WTC11 (cell line): ENCODE data around the gene MAP3K10. TPM values are rescaled to one million over a fixed set of nuclear protein-coding genes. Genes with fewer than 3 reads are reported as not detected.

Source experiments
- ATAC-seq: fragments of 200-7000 bp; cut with Tn5 transposase; 2 replicates; pipeline ENCODE4 v1.10.0; 2021; ENCODE audit warnings: mild to moderate bottlenecking, moderate library complexity
- CTCF ChIA-PET: fragments of 300-600 bp; sonication (Branson Sonifier 250); formaldehyde crosslinking; loops from one replicate; lab custom pipeline; 2021; ENCODE audit warnings: antibody characterized with exemption; lab: Charles Lee
- POLR2A ChIA-PET: fragments of 350-600 bp; sonication (Branson Sonifier 250); formaldehyde crosslinking; loops from one replicate; lab custom pipeline; 2021; ENCODE audit warnings: antibody characterized with exemption; lab: Charles Lee
- DNase-seq: peaks from one replicate; pipeline ENCODE4 v3.0.0; 2021; ENCODE audit warnings: low spot score
- H3K27ac Mint-ChIP-seq: 2 replicates; pipeline ENCODE4 v1.8.0; 2021; ENCODE audit warnings: mixed read lengths
- H3K27me3 Mint-ChIP-seq: 2 replicates; pipeline ENCODE4 v1.8.0; 2021; ENCODE audit warnings: low read depth, mild to moderate bottlenecking, moderate library complexity, mixed read lengths
- H3K36me3 Mint-ChIP-seq: 2 replicates; pipeline ENCODE4 v1.8.0; 2021; ENCODE audit warnings: mixed read lengths
- H3K4me1 Mint-ChIP-seq: 2 replicates; pipeline ENCODE4 v1.8.0; 2022; ENCODE audit warnings: mixed read lengths
- H3K4me3 Mint-ChIP-seq: 2 replicates; pipeline ENCODE4 v1.8.0; 2021; ENCODE audit warnings: mild to moderate bottlenecking, moderate library complexity, mixed read lengths
- H3K9me3 Mint-ChIP-seq: 2 replicates; pipeline ENCODE4 v1.8.0; 2021; ENCODE audit warnings: mixed read lengths
- AFF4 ChIP-seq: sonication (generic); formaldehyde crosslinking; IDR thresholded peaks from 2 replicates; pipeline ENCODE4 v1.8.1; 2023; ENCODE audit warnings: mild to moderate bottlenecking, missing genetic modification reagents, borderline replicate concordance
- ATF6 ChIP-seq: sonication (generic); formaldehyde crosslinking; IDR thresholded peaks from 2 replicates; pipeline ENCODE4 v1.8.1; 2023; ENCODE audit warnings: mild to moderate bottlenecking, missing genetic modification reagents
- CBFB ChIP-seq: sonication (generic); formaldehyde crosslinking; IDR thresholded peaks from 2 replicates; pipeline ENCODE4 v1.8.1; 2022; ENCODE audit warnings: mild to moderate bottlenecking, low read depth, missing genetic modification reagents
- CREB1 ChIP-seq: sonication (generic); formaldehyde crosslinking; IDR thresholded peaks from 2 replicates; pipeline ENCODE4 v1.8.0; 2023; ENCODE audit warnings: mild to moderate bottlenecking, missing genetic modification reagents
- CREM ChIP-seq: sonication (generic); formaldehyde crosslinking; IDR thresholded peaks from 2 replicates; pipeline ENCODE4 v1.8.1; 2022; ENCODE audit warnings: mild to moderate bottlenecking, missing genetic modification reagents, moderate library complexity
- ELF4 ChIP-seq: sonication (generic); formaldehyde crosslinking; IDR thresholded peaks from 2 replicates; pipeline ENCODE4 v1.8.1; 2022; ENCODE audit warnings: low read depth, mild to moderate bottlenecking, moderate library complexity, missing genetic modification reagents
- ETV6 ChIP-seq: sonication (generic); formaldehyde crosslinking; IDR thresholded peaks from 2 replicates; pipeline ENCODE4 v1.8.1; 2022; ENCODE audit warnings: mild to moderate bottlenecking, missing genetic modification reagents
- FOXJ3 ChIP-seq: sonication (generic); formaldehyde crosslinking; IDR thresholded peaks from 2 replicates; pipeline ENCODE4 v1.9.0; 2021; ENCODE audit warnings: missing genetic modification reagents, mild to moderate bottlenecking, borderline replicate concordance
- FOXK1 ChIP-seq: sonication (generic); formaldehyde crosslinking; IDR thresholded peaks from 2 replicates; pipeline ENCODE4 v1.8.0; 2022; ENCODE audit warnings: mild to moderate bottlenecking, moderate library complexity, missing genetic modification reagents
- GTF2I ChIP-seq: fragments of 250-450 bp; sonication (Bioruptor Pico); conservative IDR thresholded peaks from 2 replicates; pipeline ENCODE4 v1.4.0; 2021; ENCODE audit warnings: mild to moderate bottlenecking
- HMGA2 ChIP-seq: fragments of 250-450 bp; sonication (Bioruptor Pico); IDR thresholded peaks from 2 replicates; pipeline ENCODE4 v1.4.0; 2021; ENCODE audit warnings: mild to moderate bottlenecking, moderate library complexity
- IRF2 ChIP-seq: sonication (generic); formaldehyde crosslinking; IDR thresholded peaks from 2 replicates; pipeline ENCODE4 v1.8.0; 2022; ENCODE audit warnings: low read depth, missing genetic modification reagents, borderline replicate concordance
- JAZF1 ChIP-seq: fragments of 250-450 bp; sonication (Bioruptor Pico); IDR thresholded peaks from 2 replicates; pipeline ENCODE4 v1.9.0; 2021; ENCODE audit warnings: moderate library complexity, mild to moderate bottlenecking, inconsistent platforms
- NFE2L1 ChIP-seq: sonication (generic); formaldehyde crosslinking; IDR thresholded peaks from 2 replicates; pipeline ENCODE4 v1.8.1; 2023; ENCODE audit warnings: missing genetic modification reagents
- PRRX2 ChIP-seq: fragments of 250-450 bp; sonication (Bioruptor Pico); IDR thresholded peaks from 2 replicates; pipeline ENCODE4 v1.8.0; 2021; ENCODE audit warnings: mild to moderate bottlenecking
- RORB ChIP-seq: fragments of 250-450 bp; sonication (Bioruptor Pico); IDR thresholded peaks from 2 replicates; pipeline ENCODE4 v1.9.0; 2021; ENCODE audit warnings: mild to moderate bottlenecking
- SOX15 ChIP-seq: fragments of 250-450 bp; sonication (Bioruptor Pico); IDR thresholded peaks from 2 replicates; pipeline ENCODE4 v1.9.0; 2021; ENCODE audit warnings: mild to moderate bottlenecking
- TEAD1 ChIP-seq: sonication (generic); formaldehyde crosslinking; IDR thresholded peaks from 2 replicates; pipeline ENCODE4 v1.8.0; 2022; ENCODE audit warnings: mild to moderate bottlenecking, missing genetic modification reagents
- TEAD4 ChIP-seq: sonication (generic); formaldehyde crosslinking; IDR thresholded peaks from 2 replicates; pipeline ENCODE4 v1.8.0; 2022; ENCODE audit warnings: mild to moderate bottlenecking, missing genetic modification reagents
- ZNF121 ChIP-seq: sonication (generic); formaldehyde crosslinking; IDR thresholded peaks from 2 replicates; pipeline ENCODE4 v1.8.0; 2023; ENCODE audit warnings: missing genetic modification reagents
- ZNF396 ChIP-seq: fragments of 250-450 bp; sonication (Bioruptor Pico); IDR thresholded peaks from 2 replicates; pipeline ENCODE4 v1.8.0; 2021; ENCODE audit warnings: mild to moderate bottlenecking, moderate library complexity, borderline replicate concordance
- ZNF423 ChIP-seq: fragments of 250-450 bp; sonication (Bioruptor Pico); IDR thresholded peaks from 2 replicates; pipeline ENCODE4 v2.1.2; 2022; ENCODE audit warnings: mild to moderate bottlenecking, moderate library complexity
- ZNF671 ChIP-seq: fragments of 250-450 bp; sonication (Bioruptor Pico); IDR thresholded peaks from 2 replicates; pipeline ENCODE4 v1.8.0; 2021; ENCODE audit warnings: mild to moderate bottlenecking
- total RNA-seq: library from RNA; stranded (reverse); gene quantifications from 3 replicates; pipeline ENCODE4 v1.2.3, GENCODE V29; 2021
- TF ChIP-seq, protein P1 (sequence below): fragments of 250-450 bp; sonication (Bioruptor Pico); IDR thresholded peaks from 2 replicates; pipeline ENCODE4 v1.9.0; 2021; ENCODE audit warnings: mild to moderate bottlenecking
- TF ChIP-seq, protein P2 (sequence below): sonication (generic); formaldehyde crosslinking; IDR thresholded peaks from 2 replicates; pipeline ENCODE4 v1.8.1; 2023; ENCODE audit warnings: mild to moderate bottlenecking, moderate library complexity, missing genetic modification reagents
- TF ChIP-seq, protein P3 (sequence below): sonication (generic); formaldehyde crosslinking; IDR thresholded peaks from 2 replicates; pipeline ENCODE4 v1.8.0; 2022; ENCODE audit warnings: mild to moderate bottlenecking, missing genetic modification reagents

MAP3K10 gene
- total RNA-seq, 1 experiment from 2014 or later: 23.5 TPM

DNA sequence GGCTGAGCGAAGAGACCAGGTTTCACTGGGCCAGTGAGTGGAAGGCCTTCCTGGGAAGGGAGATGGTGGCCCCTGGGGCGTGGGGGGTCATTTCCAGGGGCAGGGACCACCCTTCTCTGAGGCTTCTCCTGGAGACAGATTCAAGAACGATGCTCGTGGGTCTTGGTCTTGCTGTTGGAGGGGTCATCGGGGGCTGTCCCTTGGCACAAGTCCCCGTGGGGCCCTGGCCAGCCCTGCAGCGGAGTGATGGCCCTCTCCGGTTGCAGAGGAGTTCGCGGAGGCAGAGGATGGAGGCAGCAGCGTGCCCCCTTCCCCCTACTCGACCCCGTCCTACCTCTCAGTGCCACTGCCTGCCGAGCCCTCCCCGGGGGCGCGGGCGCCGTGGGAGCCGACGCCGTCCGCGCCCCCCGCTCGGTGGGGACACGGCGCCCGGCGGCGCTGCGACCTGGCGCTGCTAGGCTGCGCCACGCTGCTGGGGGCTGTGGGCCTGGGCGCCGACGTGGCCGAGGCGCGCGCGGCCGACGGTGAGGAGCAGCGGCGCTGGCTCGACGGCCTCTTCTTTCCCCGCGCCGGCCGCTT, 22.1 kb downstream of the MAP3K10 start (continued):
- TF ChIP-seq PRRX2 (CRISPR knock-in tag) (no peak), ELF4 (CRISPR knock-in tag) (no peak), ATF6 (CRISPR knock-in tag) (no peak), CREB1 (CRISPR knock-in tag) (no peak), ZNF423 (CRISPR knock-in tag) (no peak), FOXK1 (no peak), HMGA2 (CRISPR knock-in tag) (no peak)
- TF ChIP-seq, protein P1, sequence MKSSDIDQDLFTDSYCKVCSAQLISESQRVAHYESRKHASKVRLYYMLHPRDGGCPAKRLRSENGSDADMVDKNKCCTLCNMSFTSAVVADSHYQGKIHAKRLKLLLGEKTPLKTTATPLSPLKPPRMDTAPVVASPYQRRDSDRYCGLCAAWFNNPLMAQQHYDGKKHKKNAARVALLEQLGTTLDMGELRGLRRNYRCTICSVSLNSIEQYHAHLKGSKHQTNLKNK (CRISPR knock-in tag): no peak
- TF ChIP-seq, protein P2, sequence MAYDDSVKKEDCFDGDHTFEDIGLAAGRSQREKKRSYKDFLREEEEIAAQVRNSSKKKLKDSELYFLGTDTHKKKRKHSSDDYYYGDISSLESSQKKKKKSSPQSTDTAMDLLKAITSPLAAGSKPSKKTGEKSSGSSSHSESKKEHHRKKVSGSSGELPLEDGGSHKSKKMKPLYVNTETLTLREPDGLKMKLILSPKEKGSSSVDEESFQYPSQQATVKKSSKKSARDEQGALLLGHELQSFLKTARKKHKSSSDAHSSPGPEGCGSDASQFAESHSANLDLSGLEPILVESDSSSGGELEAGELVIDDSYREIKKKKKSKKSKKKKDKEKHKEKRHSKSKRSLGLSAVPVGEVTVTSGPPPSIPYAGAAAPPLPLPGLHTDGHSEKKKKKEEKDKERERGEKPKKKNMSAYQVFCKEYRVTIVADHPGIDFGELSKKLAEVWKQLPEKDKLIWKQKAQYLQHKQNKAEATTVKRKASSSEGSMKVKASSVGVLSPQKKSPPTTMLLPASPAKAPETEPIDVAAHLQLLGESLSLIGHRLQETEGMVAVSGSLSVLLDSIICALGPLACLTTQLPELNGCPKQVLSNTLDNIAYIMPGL: no peak

DNA sequence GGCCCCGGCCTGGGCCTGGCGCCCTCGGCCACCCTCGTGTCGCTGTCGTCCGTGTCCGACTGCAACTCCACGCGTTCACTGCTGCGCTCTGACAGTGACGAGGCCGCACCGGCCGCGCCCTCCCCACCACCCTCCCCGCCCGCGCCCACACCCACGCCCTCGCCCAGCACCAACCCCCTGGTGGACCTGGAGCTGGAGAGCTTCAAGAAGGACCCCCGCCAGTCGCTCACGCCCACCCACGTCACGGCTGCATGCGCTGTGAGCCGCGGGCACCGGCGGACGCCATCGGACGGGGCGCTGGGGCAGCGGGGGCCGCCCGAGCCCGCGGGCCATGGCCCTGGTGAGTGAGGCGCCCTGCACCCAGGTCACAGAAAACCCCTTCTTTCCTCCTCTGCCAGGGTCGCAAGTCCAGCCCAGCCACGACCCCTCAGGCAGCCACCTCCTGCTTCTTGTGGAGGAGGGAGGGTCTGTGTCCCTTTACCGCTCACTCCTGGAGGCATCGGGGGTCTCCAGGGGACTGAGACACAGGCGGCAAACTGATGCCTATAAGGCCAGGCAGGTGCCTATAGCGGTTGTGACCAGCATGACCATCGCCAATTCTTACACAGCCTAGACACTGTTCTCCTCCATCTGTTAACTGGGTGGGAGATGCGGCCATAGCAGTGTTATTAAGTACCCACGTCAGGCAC, 22.8 kb downstream of the MAP3K10 start:
- CTCF ChIA-PET: no interaction called here
- H3K4me1 Mint-ChIP-seq: peaks cover 17% of the 10 kb centered on the region

More for the DNA sequence above, 22.8 kb downstream of the MAP3K10 start:
- H3K36me3 Mint-ChIP-seq: peaks cover 6% of the 10 kb centered on the region
- ATAC-seq (no peak), DNase-seq (no peak)
- TF ChIP-seq GTF2I (CRISPR knock-in tag) (no peak), FOXJ3 (CRISPR knock-in tag) (no peak), SOX15 (no peak), RORB (no peak), AFF4 (CRISPR knock-in tag) (no peak), ETV6 (CRISPR knock-in tag) (no peak), TEAD4 (CRISPR knock-in tag) (no peak), CREM (CRISPR knock-in tag) (no peak), IRF2 (no peak), ZNF671 (CRISPR knock-in tag) (no peak), CBFB (CRISPR knock-in tag) (no peak), ZNF121 (CRISPR knock-in tag) (no peak), ZNF396 (CRISPR knock-in tag) (no peak), TEAD1 (CRISPR knock-in tag) (no peak), NFE2L1 (CRISPR knock-in tag) (no peak), JAZF1 (CRISPR knock-in tag) (no peak), PRRX2 (CRISPR knock-in tag) (no peak)
- TF ChIP-seq, protein P3, sequence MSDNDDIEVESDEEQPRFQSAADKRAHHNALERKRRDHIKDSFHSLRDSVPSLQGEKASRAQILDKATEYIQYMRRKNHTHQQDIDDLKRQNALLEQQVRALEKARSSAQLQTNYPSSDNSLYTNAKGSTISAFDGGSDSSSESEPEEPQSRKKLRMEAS (CRISPR knock-in tag): no peak
- TF ChIP-seq, all 79 proteins: peak for 0
- POLR2A ChIA-PET: no interaction called here
- Mint-ChIP-seq H3K27me3 (peaks cover 24% of the 10 kb centered on the region), H3K27ac (no peak overlapping the region), H3K4me3 (no peak overlapping the region), H3K9me3 (no peaks in the 10 kb centered on the region)
